ENCODE data around the gene LHPP. TPM values are rescaled to one million over a fixed set of nuclear protein-coding genes. Genes with fewer than 3 reads are reported as not detected.
A peak's percentile ranks its signal among the peaks of the same experiment; 100 is the strongest.

LHPP gene
- total RNA-seq, 2 experiments from 2014 or later = 11.1 to 15.1 TPM

- Mint-ChIP-seq H3K9me3 (no peaks in the 10 kb centered on the region), H3K27me3 (no peaks in the 10 kb centered on the region), H3K4me3 (no peak overlapping the region), H3K4me1 (ENCODE audit: low read depth) (peaks cover 19% of the 10 kb centered on the region), H3K27ac (no peak overlapping the region), H3K36me3 (ENCODE audit: low read depth) (no peaks in the 10 kb centered on the region)
- no peak for ATAC-seq
- ChIA-PET POLR2A (no interaction called here), CTCF (interaction anchor here (1.0 to 3.7 kb wide), 6 partner anchors 9 to 203 kb away, joined by 3 to 20 read pairs (median 4); partner anchors contain the start of gene FAM53B)
- TF ChIP-seq CTCF (IDR thresholded peaks at IDR 0.05) = no peak
- DNase-seq = no peak
- intact Hi-C loops (cut with micrococcal nuclease) = loop anchor here (5.0 kb wide), 1 partner anchor 83 kb away; no protein-coding TSS in a partner anchor
Measured at GRCh38 chr10:124544711-124545110, 83.1 kb downstream of the LHPP start.

GRCh38 chr10:124545351-124546054, 83.9 kb downstream of the LHPP start:
- peak; percentile 35 for DNase-seq
- Mint-ChIP-seq H3K4me1 (ENCODE audit: low read depth) (peaks cover 14% of the 10 kb centered on the region), H3K4me3 (no peak overlapping the region), H3K27me3 (no peaks in the 10 kb centered on the region), H3K27ac (no peak overlapping the region), H3K36me3 (ENCODE audit: low read depth) (no peaks in the 10 kb centered on the region), H3K9me3 (no peaks in the 10 kb centered on the region)
- TF ChIP-seq CTCF (IDR thresholded peaks at IDR 0.05) = no peak
- CTCF ChIA-PET = interaction anchor here (0.7 to 3.7 kb wide), 7 partner anchors 10 to 503 kb away, joined by 3 to 20 read pairs (median 3); partner anchors contain the start of gene FAM53B
- peak; percentile 43 for ATAC-seq
- POLR2A ChIA-PET = interaction anchor here (0.6 kb wide), 1 partner anchor 408 kb away, joined by 3 read pairs; no protein-coding TSS in a partner anchor
- intact Hi-C loops (cut with micrococcal nuclease) = no loop called here

- DNase-seq = no peak
- no peak overlapping the region for H3K27ac Mint-ChIP-seq
- TF ChIP-seq CTCF (IDR thresholded peaks at IDR 0.05) = no peak
- no peak overlapping the region for H3K4me3 Mint-ChIP-seq
- H3K9me3 Mint-ChIP-seq = no peaks in the 10 kb centered on the region
- peaks cover 14% of the 10 kb centered on the region for H3K4me1 Mint-ChIP-seq (ENCODE audit: low read depth)
- ChIA-PET CTCF (interaction anchor here (0.7 to 3.7 kb wide), 5 partner anchors 16 to 502 kb away, joined by 3 to 20 read pairs (median 5); partner anchors contain the start of gene FAM53B), POLR2A (no interaction called here)
- H3K27me3 Mint-ChIP-seq = no peaks in the 10 kb centered on the region
- no peak for ATAC-seq
- H3K36me3 Mint-ChIP-seq (ENCODE audit: low read depth) = no peaks in the 10 kb centered on the region
- intact Hi-C loops (cut with micrococcal nuclease) = no loop called here
Measured at GRCh38 chr10:124546055-124546369, 84.4 kb downstream of the LHPP start.

- H3K27ac Mint-ChIP-seq = no peak overlapping the region
- no peaks in the 10 kb centered on the region for H3K9me3 Mint-ChIP-seq
- ATAC-seq (no peak), DNase-seq (no peak)
- H3K4me1 Mint-ChIP-seq (ENCODE audit: low read depth) = peaks cover 14% of the 10 kb centered on the region
- CTCF ChIA-PET = interaction anchor here (3.7 kb wide), 1 partner anchor 194 kb away, joined by 20 read pairs; no protein-coding TSS in a partner anchor
- H3K4me3 Mint-ChIP-seq = no peak overlapping the region
- TF ChIP-seq CTCF (IDR thresholded peaks at IDR 0.05) = no peak
- H3K27me3 Mint-ChIP-seq = no peaks in the 10 kb centered on the region
- POLR2A ChIA-PET = interaction anchor here (0.7 kb wide), 1 partner anchor 1641 kb away, joined by 3 read pairs; no protein-coding TSS in a partner anchor
- intact Hi-C loops (cut with micrococcal nuclease) = no loop called here
- no peaks in the 10 kb centered on the region for H3K36me3 Mint-ChIP-seq (ENCODE audit: low read depth)
Measured at GRCh38 chr10:124546957-124547646, 85.5 kb downstream of the LHPP start.

Measured in activated CD8-positive, alpha-beta T cell treated with anti-CD3 and anti-CD28 coated beads for 36 hours (primary cell).